Nephron (organoid): ENCODE results near the gene LACRT.
A peak's percentile ranks its signal among the peaks of the same experiment; 100 is the strongest.

ENCODE experiments used
- H3K27ac Mint-ChIP-seq, 3 experiments: 2 replicates each; pipeline ENCODE4 v1.8.0; 2020; ENCODE audit warnings: mixed read lengths in 3 of 3, mild to moderate bottlenecking in 2 of 3, moderate library complexity in 1 of 3
- H3K27me3 Mint-ChIP-seq: 2 replicates; pipeline ENCODE4 v1.8.0; 2021; ENCODE audit warnings: low read depth, mild to moderate bottlenecking, moderate library complexity, mixed read lengths
- H3K36me3 Mint-ChIP-seq: 2 replicates; pipeline ENCODE4 v1.8.0; 2020; ENCODE audit warnings: low read depth, mixed read lengths
- H3K4me1 Mint-ChIP-seq: 2 replicates; pipeline ENCODE4 v1.8.0; 2020; ENCODE audit warnings: mixed read lengths
- H3K4me3 Mint-ChIP-seq, 3 experiments: 2 replicates each; pipeline ENCODE4 v1.8.0; 2020; ENCODE audit warnings: mild to moderate bottlenecking in 3 of 3, mixed read lengths in 3 of 3, moderate library complexity in 2 of 3
- H3K9me3 Mint-ChIP-seq: 2 replicates; pipeline ENCODE4 v1.8.0; 2020; ENCODE audit warnings: mixed read lengths
- CTCF ChIP-seq, 3 experiments: fragments of 200-600 bp; sonication (generic); IDR thresholded peaks; one replicate each; pipeline ENCODE4 v1.5.0; 2021; ENCODE audit warnings: antibody characterized with exemption in 3 of 3; ENCODE audit not compliant: unreplicated experiment in 3 of 3

The LACRT gene

DNA sequence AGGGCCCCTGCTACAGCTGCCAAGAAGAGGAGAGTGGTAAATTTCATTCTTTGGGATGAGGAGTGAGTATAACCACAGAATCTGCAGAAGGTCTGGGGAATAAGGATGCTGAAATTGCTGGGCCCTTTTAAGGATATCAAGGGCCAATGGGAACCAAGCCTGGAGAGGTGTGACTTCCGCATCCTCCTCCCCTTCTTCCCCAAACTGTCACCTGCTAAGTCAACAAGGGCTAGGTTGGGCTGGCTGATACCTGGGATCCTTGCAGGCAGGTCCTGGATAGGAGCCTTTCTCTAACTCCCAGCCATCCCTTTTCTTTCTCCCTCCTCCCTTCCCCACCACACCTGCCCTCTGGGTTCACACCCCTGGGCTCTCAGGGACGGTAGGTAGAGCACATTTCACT, at the start of gene LACRT:
LACRT (minus strand) TSS at position 101 of the 400 bp plus-strand sequence; CDS start at position 47, 54 bp downstream.
- Mint-ChIP-seq H3K27ac (no peak within 1 kb of the TSS), H3K9me3 (no peaks in the 10 kb centered on the region), H3K4me3 (no peak within 1 kb of the TSS), H3K4me1 (no peaks in the 10 kb centered on the region), H3K27me3 (peaks cover 5% of the 10 kb centered on the region), H3K36me3 (no peaks in the 10 kb centered on the region)
- no peak for TF ChIP-seq CTCF (IDR thresholded peaks at IDR 0.05; ENCODE audit: unreplicated experiment in 3 of 3)

GRCh38 chr12:54683398-54683797, 48.7 kb upstream of the LACRT start:
- peaks cover 6% of the 10 kb centered on the region for H3K4me1 Mint-ChIP-seq
- no peaks in the 10 kb centered on the region for H3K36me3 Mint-ChIP-seq
- H3K4me3 Mint-ChIP-seq = no peak overlapping the region
- no peaks in the 10 kb centered on the region for H3K9me3 Mint-ChIP-seq
- H3K27me3 Mint-ChIP-seq = peaks cover 13% of the 10 kb centered on the region
- TF ChIP-seq CTCF (IDR thresholded peaks at IDR 0.05; ENCODE audit: unreplicated experiment in 3 of 3) = no peak
- H3K27ac Mint-ChIP-seq = no peak overlapping the region

DNA sequence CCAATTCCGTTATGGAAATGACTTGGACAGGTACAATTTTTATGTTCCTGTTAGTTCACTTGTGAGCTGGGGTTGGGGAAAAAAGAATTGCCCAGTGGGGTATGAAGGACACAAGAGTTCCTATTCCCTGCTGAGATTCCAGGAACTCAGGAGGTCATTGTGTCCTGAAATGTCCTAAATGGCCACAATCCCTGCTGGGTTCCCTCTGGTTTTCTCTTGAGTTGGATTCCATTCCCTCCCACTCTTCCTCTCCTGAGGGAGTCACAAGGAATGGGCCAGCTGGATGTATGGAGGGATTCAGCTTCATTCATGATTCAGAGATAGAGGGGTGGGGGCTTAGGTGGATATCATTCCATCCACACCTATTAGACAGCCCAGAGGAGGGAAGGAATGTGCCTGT, 48.0 kb upstream of the LACRT start:
- Mint-ChIP-seq H3K9me3 (no peaks in the 10 kb centered on the region), H3K27me3 (peaks cover 18% of the 10 kb centered on the region), H3K27ac (no peak overlapping the region), H3K4me1 (peaks cover 6% of the 10 kb centered on the region), H3K36me3 (no peaks in the 10 kb centered on the region), H3K4me3 (no peak overlapping the region)
- TF ChIP-seq CTCF (IDR thresholded peaks at IDR 0.05; ENCODE audit: unreplicated experiment in 3 of 3) = no peak

- Mint-ChIP-seq H3K4me3 (no peak overlapping the region), H3K9me3 (no peaks in the 10 kb centered on the region), H3K36me3 (no peaks in the 10 kb centered on the region), H3K27me3 (peaks cover 22% of the 10 kb centered on the region), H3K4me1 (peaks cover 6% of the 10 kb centered on the region), H3K27ac (no peak overlapping the region)
- peak in 2 of 3 experiments; percentile 35 to 36 for TF ChIP-seq CTCF (IDR thresholded peaks at IDR 0.05; ENCODE audit: unreplicated experiment in 3 of 3)
These were observed 45.7 kb upstream of the LACRT start for GRCh38 chr12:54680374-54680773.

DNA sequence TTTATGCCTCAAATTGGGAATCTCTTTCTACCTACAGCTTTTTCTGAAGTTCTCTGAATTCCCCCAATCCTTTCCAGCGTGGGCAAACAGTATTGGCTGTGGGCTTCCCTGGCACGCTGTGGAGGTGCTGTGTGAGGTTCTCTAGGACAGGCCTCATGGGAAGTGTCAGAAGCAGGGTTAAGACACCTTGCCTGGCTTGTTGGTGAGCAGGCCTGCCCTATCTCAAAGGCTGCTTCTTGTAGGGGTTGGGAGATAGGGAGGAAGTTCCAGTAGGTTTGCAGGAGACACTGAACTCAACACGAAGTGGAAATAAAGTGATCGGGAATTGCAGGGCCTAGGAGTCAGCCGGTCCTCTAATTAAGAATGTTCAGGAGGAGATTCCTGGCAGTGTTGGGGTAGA, 43.4 kb upstream of the LACRT start:
- no peaks in the 10 kb centered on the region for H3K36me3 Mint-ChIP-seq
- TF ChIP-seq CTCF (IDR thresholded peaks at IDR 0.05; ENCODE audit: unreplicated experiment in 3 of 3) = no peak
- no peak overlapping the region for H3K4me3 Mint-ChIP-seq
- H3K27me3 Mint-ChIP-seq = peaks cover 17% of the 10 kb centered on the region
- no peak overlapping the region for H3K27ac Mint-ChIP-seq
- no peaks in the 10 kb centered on the region for H3K4me1 Mint-ChIP-seq
- no peaks in the 10 kb centered on the region for H3K9me3 Mint-ChIP-seq

GRCh38 chr12:54667945-54668344, 33.2 kb upstream of the LACRT start:
- no peak for TF ChIP-seq CTCF (IDR thresholded peaks at IDR 0.05; ENCODE audit: unreplicated experiment in 3 of 3)
- Mint-ChIP-seq H3K4me3 (no peak overlapping the region), H3K36me3 (no peaks in the 10 kb centered on the region), H3K27ac (no peak overlapping the region), H3K27me3 (no peaks in the 10 kb centered on the region), H3K9me3 (no peaks in the 10 kb centered on the region), H3K4me1 (peaks cover 6% of the 10 kb centered on the region)
